Measurements from ENCODE around the gene DGLUCY.
"Not testable (repeated sequence)": the region's sequence is repeated elsewhere in the genome, so short reads cannot be mapped to it uniquely, and the experiment has no call there.

Gene DGLUCY

DNA sequence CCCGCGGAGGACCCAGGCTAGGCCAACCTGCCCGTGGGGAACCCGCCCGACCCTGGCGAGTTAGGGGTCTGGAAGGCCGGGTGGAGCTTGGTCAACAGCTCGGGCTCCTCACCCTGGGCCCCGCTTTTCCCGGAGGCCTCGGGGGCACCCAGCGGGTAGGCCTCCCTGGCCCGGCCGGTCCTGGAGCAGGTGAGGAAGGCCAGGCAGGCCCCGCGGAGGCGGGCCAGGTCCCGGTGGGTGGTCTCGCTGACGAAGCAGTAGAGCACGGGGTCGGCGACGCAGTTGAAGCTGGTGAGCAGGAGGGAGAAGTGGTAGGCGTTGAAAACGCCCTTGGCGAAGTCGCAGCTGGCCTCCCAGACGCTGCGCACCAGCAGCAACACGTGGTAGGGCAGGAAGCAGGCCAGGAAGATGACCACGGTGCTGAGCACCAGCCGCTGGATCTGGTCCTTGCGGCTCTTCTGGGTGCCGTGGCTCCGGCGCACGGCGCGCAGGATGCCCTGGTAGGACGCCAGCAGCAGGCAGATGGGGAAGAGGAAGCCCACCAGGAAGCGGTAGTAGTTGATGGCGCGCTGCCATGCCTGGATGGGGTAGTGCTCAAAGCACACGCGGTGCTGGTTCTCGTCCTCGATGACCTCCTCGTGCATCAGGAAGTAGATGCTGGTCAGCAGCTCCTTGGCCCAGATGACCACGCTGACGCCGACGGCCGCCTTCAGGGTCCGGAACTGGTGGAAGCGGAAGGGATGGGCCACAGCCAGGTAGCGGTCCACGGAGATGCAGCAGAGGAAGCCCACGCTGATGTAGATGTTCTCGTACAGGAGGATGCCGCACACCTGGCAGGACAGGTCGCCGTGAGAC, 120.3 kb downstream of the DGLUCY start:
- no peak for DNase-seq (ENCODE audit: low spot score)

DNA sequence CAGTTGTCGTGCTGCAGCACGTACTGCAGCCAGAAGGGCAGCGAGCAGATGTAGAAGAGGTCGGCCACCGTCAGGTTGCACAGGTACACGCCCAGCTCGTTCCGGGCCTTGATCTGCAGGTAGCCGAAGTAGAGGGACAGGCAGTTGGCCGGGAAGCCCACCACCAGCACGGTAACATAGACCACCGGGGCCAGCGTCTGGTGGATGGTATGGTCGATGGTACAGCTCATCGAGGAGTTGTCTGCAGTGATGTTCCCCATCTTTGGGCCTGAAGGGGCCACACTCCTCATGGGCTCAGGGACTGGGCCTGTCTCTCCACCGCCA, 120.9 kb downstream of the DGLUCY start:
- no peak for DNase-seq (ENCODE audit: low spot score)

DNA sequence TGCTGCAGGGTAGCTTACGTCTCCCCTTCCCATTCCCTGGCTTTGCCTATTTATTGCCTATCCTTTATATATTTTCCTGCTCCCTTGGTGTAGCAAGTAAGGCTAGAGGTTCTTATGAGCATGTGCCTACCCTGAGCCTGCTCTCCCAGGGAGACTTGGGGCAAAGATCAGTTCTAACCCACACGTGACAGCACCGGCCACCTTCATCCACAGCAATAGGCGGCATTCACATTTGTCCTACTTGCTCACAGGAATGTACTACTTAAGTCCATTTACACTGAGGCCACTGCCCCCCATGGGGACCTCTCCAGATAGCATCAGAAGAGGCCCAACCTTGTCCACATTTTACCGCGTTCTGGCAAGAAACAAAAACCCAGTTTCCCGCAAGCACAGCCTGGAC, 122.0 kb downstream of the DGLUCY start:
- no peak for DNase-seq (ENCODE audit: low spot score)

DNA sequence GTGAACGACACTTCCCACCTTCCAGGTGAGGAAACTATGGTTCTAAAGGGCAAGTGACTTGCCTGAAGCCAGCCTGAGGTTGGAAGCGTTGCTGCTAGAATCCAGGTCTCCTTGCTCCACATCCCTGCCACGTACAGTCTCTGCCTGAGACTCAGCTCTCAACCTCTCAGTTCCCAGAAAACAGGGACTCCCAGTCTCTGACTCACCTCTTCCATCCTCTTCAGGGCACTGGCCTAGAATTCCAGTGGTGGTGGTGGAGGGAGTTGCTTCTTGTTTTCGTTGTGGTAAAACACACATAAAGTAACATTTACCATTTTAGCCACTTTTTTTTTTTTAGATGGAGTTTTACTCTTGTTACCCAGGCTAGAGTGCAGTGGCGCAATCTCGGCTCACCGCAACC, 123.3 kb downstream of the DGLUCY start:
- DNase-seq (ENCODE audit: low spot score): no peak

DNA sequence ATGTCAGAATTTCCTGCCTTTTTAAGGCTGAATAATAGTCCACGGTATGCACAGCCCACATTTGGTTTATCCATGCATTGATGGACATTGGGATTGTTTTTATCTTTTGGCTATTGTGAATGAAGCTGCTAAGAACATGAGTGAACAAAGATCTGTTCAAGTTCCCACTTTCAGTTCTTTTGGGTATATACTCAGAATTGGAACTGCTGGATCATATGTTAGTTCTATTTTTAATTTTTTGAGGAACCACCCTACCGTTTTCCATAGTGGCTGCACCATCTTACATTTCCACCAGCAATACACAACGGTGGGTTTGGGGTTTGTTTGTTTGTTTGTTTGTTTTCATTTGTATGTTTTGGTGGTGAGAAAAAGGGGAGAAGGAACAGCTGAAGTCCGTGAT, 124.2 kb downstream of the DGLUCY start:
- DNase-seq (ENCODE audit: low spot score): no peak

DNA sequence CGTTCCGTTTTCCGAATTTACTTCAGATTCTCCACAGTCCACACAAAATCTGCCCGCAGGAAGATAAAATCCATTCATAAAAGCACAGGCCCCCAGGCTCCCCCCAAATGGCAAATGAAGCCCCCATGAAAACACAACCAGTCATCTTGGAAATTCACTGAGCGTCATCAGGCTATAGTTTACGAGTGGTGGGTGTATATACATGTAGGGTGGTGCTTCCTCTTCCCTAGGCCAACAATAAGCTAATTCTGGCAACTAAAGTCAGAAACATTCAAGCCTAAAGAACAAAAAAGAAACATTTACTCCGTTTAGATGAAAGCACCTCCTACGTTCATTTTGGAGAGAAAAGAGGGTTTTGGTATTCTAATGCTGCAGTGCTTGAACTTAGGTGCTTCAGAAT, 124.8 kb downstream of the DGLUCY start:
- no peak for DNase-seq (ENCODE audit: low spot score)

DNA sequence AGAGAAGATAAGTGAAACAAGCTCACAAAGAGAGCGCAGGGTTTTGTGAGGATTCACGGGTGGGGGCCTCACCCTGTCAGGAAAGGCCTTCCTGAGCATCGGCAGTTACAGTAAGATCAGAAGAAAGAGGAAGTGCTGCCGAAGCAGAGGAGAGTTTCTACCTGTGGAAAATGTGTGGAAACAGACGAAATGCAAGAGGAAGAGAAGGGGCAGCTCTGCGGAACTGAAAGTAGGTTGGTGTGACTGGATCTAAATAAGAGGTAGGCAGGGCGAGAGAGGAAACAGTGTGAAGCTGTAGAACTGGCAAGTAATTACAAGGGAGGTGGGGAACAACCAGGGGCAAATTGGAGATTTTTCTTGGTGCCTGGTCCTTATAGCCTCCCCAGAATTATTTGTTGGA, 128.0 kb downstream of the DGLUCY start:
- peak; percentile 59 for DNase-seq (ENCODE audit: low spot score)

DNA sequence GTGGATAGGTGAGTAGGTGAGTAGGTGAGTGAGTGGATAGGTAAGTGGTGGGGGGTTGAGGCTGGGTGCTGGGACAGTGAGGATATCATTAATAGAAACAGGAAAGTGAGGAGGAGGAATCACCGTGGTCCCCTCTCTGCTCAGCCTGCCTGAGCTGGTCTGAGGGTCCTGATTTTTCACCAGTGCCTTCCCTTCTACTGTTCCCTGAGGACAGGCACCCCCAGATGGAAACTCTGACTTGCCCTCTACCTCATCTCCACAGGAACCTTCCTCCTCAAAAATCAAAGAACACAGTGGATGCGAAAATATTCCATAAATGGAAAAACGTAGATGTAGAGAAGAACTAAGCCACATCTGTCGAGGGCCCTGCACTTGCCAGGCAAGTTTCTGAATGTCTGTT, 128.8 kb downstream of the DGLUCY start:
- DNase-seq (ENCODE audit: low spot score): no peak

DNA sequence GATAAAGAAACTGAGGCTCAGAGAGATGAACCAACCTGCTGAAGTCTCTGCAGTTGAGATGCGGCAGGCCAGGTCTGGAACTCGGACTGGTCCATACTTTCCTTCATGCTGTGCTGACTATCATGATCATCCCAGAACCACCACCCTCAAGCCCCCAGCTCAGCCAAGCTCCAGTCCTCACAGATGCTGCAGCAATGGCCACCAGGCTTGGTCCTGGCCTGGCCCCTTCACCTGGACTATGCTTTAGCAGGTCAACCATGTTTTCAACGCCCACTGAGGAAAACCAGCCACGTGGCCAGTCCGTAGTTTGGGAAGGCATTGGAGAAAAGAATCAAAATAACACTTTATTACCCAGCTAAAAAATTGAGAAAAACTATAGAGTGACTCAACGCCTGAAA, 129.2 kb downstream of the DGLUCY start:
- no peak for DNase-seq (ENCODE audit: low spot score)

DNA sequence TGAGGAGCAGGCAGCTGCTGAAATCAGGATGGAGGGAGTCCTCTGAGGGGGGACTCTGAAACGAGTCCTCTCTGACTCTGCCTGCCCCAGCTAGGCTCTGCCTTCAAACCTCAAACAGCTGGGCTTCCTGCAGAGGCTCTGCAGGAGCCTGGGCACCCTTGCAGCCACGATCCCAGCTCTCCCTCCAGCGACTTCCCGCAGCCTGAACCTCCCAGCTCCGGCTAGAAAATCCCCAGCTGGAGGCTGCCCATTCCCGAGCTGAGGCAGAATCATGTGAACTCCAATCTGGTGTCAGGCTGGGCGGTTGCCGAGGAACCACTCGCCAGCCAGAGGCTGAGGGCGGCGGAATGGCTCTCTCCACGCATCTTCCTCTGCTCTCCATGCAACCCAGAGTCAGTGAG, 130.6 kb downstream of the DGLUCY start, which contains the start of gene GPR68:
Gene GPR68, minus strand, starts transcription at position 204 of the 401 bp plus-strand sequence. CDS start 9,654 bp downstream, outside the sequence.
- DNase-seq (ENCODE audit: low spot score): peak; percentile 51

DNA sequence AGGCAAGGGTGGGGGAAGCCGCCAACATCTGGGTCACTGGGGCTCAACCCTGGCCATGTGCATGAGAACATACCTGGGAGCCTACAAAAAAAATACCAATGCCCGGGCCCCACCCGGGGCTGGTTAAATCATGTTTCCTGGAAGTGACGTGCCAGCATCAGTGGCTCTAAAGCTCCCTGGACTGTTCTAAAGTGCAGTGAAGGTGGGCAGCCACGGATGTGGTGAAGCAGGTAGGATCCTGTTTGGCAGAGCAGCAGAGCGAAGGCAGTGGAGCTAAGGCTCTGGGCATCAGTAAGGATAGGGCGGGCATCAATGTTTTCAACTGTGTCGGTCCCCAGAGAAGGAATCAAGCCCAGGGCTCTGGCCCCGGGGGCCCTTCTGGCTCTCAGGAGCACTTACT, 131.2 kb downstream of the DGLUCY start:
- peak; percentile 87 for DNase-seq (ENCODE audit: low spot score)

DNA sequence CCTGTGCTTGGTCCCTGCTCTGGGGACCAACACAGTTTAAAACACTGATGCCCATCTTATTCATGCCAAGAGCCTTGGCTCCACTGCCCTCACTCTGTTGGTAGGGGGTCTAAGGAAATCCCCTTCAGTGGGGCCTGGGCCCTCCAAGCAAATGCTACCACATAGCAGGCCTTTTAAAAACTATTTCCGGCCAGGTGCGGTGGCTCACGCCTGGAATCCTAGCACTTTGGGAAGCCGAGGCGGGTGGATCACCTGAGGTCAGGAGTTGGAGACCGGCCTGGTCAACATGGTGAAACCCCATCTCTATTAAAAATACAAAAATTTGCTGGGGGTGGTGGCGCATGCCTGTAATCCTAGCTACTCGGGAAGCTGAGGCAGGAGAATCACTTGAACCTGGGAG, 131.7 kb downstream of the DGLUCY start:
- DNase-seq (ENCODE audit: low spot score): not testable (repeated sequence)

DNA sequence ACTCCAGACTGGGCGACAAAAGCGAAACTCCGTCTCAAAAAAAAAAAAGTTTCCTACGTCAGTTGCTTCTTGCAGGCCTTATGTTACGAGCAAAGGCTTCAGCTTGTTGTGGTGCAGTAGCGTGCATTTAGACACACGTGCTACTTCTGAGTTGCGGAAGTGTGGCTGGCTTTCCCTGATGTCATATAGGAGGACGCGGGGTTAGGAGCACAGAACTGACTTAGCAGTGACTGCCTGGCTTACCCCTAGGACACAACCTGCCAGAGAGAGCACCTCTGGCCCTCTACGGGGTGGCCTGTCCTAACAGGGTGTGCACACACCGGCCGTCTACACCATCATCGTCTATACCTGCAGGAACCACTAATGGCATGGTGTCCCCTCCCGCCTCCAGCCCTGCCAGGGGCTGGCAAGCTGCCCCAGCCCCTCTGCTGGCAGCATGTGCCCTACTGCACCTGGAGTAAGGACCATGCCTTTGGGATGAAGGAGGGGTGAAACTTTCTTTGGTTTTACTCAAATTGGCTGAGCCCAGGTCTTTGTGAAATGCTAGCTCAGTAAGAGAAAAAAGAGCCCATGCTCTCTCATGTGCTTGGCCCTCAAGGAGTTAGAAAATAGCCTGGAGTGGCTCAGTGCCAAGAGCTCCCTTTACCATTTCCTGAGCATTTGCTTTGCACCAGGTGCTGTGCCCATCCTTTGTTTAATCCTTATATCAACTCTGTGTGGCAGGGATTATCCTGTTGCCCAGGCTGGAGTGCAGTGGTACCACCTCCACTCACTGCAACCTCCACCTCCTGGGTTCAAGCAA, 132.4 kb downstream of the DGLUCY start:
- DNase-seq (ENCODE audit: low spot score): peak; percentile 91

DNA sequence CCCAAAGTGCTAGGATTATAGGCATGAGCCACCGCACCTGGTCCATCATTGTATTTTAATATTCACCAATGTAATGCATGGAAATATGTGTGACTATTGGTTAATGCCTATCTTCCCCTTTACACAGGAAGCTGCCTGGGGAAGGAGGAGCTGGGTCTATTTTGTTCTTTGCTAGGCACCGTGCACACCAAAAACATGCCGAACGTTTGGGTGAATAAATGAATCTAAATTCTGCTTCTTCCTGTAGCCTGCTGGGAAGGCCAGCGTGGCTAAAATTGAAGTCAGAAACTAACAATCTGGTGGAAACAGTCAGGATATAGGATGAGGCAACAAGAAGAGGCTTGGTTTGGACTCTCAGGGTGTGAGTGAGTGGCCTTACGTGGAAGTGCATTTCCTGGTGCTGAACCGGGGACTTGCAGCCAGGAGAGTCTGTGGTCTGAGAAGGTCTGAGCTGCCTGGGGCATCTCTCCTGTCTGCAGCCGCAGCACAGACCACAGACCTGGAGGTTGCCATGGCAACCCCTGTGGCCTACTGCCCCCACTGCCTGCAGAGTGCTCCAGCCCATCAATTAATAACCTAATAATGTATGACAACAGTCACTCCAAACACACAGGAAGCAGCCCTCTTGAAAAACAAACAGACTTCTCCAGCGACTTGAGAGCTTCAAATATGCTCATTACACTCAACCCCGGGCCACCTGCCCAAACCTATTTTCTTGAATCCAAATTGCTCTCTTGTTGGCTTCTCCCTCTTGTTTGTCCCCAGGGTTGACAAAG, 136.2 kb downstream of the DGLUCY start:
- peak; percentile 53 for DNase-seq (ENCODE audit: low spot score)

DNA sequence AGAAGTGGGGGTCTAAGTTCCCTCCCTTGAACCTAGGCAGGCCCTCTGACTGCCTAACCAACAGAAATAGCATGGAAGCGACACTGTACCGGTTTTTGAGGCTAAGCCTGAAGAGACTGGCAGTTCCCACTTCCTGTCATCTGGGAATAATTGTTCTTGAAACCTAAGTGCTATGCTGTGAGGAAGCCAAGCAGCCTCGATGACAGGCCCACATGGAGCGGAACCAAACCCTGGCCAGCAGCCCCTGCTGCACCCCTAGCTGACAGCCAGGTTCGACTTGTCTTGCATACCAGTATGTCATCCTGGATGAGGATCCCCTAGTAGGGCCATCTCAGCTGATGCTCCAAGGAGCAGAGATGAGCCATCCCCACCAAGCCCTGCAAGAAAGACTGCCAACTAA, 137.0 kb downstream of the DGLUCY start:
- no peak for DNase-seq (ENCODE audit: low spot score)

DNA sequence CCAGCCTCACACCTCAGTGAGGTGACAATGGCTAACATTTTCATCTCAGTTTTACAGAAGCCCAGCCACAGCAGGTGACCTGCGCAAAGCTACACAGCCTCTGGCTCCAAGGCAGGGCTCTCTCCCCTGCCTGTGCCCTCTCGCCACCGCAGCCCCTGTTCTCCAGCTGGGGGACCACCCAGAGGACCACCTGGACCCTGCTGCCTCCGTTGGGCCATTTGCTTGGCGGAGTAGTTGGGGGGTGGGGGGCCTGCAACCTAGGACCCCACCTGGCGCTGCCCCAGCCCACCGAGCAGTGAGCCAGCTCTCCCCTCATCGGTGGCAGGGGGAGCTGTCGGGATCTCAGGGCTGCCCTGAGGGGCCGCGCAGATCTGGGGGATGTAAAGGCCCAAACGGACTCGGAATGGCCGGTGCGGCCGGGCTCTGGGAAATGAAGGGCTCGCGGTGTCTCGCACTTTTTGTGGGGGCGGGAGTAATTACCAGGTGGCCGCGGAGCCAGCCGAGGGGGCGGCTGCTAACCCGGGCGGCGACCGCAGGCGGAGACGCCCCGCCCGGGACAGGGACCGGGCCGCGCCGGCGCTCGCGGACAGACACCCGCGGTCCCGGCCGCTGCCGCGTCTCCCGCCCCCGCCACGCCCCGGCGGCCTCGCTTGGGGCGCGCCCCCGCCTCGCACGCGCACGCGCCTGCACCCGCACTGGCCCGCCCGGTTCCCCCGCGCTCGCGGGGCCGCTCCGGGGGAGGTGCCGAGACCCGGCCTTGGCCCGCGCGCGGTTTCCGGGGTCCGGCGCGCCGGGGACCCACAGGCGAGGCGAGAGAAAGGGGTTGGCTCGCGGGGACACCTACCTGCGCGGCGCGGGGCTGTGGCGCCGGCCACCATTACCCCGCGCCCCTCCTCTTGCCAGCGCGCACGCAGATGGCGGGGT, 139.3 kb downstream of the DGLUCY start:
- no peak for DNase-seq (ENCODE audit: low spot score)

DNA sequence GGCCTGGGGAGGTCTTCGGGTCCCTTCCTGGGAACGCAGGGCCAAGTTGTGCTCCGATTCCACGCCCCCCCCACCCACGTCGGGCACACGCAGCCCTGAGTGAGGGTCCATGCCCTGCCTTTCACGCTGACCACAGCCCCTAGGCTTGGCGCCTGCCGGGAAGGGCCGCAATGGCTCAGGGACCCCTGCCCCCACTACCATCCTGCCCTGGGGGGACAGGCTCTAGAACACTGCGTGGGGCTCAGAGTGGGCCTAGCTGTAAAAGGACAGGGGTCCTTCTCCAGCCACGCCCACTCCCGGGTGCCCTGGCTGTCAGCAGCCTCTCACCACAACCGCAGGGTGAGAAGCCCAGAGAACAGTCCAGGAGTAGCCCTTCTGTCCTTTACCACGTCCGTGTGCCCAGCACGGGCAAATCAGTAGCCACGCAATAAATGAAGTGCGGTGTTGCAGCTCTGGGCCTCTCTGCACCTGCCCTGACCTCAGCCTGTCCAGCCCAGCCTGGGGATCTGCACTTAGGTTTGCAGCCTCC, 140.0 kb downstream of the DGLUCY start:
- DNase-seq (ENCODE audit: low spot score): no peak

DNA sequence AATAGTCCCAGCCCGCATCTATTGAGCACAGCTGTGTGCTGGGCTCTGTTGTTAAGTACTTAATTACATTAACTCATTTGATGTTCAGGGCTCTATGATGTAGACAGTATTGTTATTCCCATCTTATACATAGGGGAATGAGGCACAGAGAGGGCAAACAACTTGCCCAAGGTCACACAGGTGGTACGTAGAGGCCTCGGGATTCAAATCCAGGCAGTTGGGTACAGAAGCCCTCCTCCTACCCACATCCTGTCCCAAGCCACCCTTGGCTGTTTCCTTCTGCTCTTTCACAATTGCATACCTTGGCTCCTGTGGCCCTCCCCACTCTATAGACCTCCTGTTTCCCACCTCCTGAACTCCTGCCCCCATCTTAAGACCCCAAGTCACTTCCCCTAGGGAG, 140.6 kb downstream of the DGLUCY start:
- DNase-seq (ENCODE audit: low spot score): peak; percentile 42

DNA sequence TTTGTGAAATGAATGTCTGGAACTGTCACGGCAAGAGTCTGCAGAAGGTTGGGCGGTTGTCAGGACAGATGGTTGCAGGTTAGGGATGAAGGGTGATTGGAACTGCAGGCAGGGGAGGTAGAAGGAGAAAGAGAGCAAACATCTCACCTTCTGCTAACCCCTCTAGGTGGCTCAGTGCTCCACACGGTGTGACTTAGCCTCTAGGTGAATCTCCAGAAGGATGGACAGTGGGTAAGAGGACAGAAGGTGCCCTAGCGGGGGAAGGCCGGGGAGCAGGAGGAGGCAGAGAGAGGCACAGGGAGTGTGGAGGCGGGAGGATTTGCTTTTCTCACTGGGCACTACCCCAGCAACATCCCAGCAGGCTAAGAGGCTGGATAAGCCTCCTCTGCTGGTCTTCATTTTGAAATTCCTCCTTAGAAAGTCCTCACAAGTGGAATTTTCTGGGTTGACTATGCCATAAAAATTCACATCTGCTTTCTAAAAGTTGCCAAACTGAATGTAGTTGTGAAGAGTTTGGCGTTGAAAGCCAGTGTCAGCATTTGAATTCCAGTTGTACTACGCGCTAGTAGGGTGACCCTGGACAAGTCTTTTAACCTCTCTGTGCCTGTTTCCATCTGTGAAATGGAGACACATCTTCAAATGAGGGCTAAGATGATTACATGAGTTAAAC, 141.3 kb downstream of the DGLUCY start:
- DNase-seq (ENCODE audit: low spot score): no peak

DNA sequence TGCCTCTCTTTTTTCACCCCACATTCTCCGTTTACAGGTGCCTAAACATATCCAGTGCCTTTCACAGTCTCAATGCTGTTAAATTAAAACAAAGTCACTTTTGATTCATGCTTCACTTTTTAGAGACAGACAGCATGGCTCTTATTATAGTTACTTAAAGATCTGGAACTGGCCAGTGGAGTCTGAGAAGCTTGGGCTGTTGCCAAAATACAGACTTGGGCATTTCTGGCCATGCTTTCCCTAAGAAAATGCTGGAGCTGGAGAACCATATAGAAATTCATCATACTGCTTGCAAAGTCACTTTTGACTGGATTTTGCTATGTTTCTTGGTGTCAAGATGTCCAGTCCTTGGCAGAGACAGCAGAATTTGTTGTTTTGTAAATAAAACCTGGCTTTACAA, 142.8 kb downstream of the DGLUCY start:
- no peak for DNase-seq (ENCODE audit: low spot score)

Measured in CD4-positive, alpha-beta T cell treated with Interleukin-6 at 100 ng/mL for 8 hours (primary cell).